ENCODE results near the gene LRP8. TPM values are rescaled to one million over a fixed set of nuclear protein-coding genes. Genes with fewer than 3 reads are reported as not detected.

The LRP8 gene
- polyA plus RNA-seq, 2 of the 4 experiments (the other 2 are of a cell fraction), result 32.6 to 46.1 TPM

DNA sequence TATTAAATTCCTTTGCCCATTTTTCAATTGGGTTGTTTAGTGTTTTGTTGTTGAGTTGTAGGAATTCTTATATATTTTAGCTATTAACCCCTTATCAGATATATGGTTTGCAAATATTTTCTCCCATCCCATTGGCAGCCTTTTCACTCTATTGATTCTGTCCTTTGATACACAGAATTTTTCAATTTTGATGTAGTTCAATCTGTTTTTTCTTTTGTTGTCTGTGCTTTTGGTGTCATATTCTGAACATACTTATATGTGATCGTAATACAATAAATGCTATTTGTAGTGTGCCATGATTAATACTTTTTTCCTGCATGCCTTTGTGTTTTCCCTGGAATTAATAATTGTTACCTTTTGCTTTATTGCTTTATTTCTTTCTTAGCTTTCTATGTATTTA is 7.8 kb upstream of the LRP8 start:
- no peak overlapping the region for H3K4me3 ChIP-seq
- 92% methylated on average over 1 of the region's 1 CpG for WGBS (ENCODE audit: missing lambda C conversion rate)
- ATAC-seq, result no peak
- no peak for TF ChIP-seq KDM1A (IDR thresholded peaks at IDR 0.05; ENCODE audit: low read depth)
- TF ChIP-seq NFE2L2 (conservative IDR thresholded peaks at IDR 0.05; ENCODE audit: low read length), result no peak
- TF ChIP-seq ATOH8 (CRISPR knock-in tag; IDR thresholded peaks at IDR 0.05; ENCODE audit: low read depth), result no peak
- TF ChIP-seq RCOR1 (IDR thresholded peaks at IDR 0.05; ENCODE audit: low read depth, low read length), result no peak
- TF ChIP-seq, protein P1, sequence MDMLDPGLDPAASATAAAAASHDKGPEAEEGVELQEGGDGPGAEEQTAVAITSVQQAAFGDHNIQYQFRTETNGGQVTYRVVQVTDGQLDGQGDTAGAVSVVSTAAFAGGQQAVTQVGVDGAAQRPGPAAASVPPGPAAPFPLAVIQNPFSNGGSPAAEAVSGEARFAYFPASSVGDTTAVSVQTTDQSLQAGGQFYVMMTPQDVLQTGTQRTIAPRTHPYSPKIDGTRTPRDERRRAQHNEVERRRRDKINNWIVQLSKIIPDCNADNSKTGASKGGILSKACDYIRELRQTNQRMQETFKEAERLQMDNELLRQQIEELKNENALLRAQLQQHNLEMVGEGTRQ (IDR thresholded peaks at IDR 0.05), result no peak
- TF ChIP-seq ELK1 (IDR thresholded peaks at IDR 0.05; ENCODE audit: low read depth, low read length), result no peak
- TF ChIP-seq HOXA7 (CRISPR knock-in tag; IDR thresholded peaks at IDR 0.05), result no peak
- no peak for TF ChIP-seq EHF (CRISPR knock-in tag; IDR thresholded peaks at IDR 0.05)
- TF ChIP-seq HOXB5 (CRISPR knock-in tag; IDR thresholded peaks at IDR 0.05), result no peak
- TF ChIP-seq BHLHE40 (IDR thresholded peaks at IDR 0.05; ENCODE audit: low read depth, low read length), result no peak
- no peak for TF ChIP-seq HOXB13 (CRISPR knock-in tag; IDR thresholded peaks at IDR 0.05; ENCODE audit: low read depth)
- TF ChIP-seq REST (IDR thresholded peaks at IDR 0.05), result no peak
- TF ChIP-seq, protein P2, sequence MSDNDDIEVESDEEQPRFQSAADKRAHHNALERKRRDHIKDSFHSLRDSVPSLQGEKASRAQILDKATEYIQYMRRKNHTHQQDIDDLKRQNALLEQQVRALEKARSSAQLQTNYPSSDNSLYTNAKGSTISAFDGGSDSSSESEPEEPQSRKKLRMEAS (IDR thresholded peaks at IDR 0.05), result no peak
- no peak for TF ChIP-seq ESRRA (IDR thresholded peaks at IDR 0.05; ENCODE audit: borderline replicate concordance, low read length)
- no peak for TF ChIP-seq EP300 (IDR thresholded peaks at IDR 0.05)
- TF ChIP-seq ZNF302 (CRISPR knock-in tag; IDR thresholded peaks at IDR 0.05), result no peak
- TF ChIP-seq MAFK (IDR thresholded peaks at IDR 0.05; ENCODE audit: partially characterized antibody), result no peak
- TF ChIP-seq CEBPB (IDR thresholded peaks at IDR 0.05), result no peak
- no peak for TF ChIP-seq SREBF2 (IDR thresholded peaks at IDR 0.05)
- TF ChIP-seq ZFP36 (IDR thresholded peaks at IDR 0.05; ENCODE audit: borderline replicate concordance, partially characterized antibody), result no peak
- no peak overlapping the region for H3K4me2 ChIP-seq
- H3K9me3 ChIP-seq, result no peaks in the 10 kb centered on the region
- DNase-seq (ENCODE audit: low read depth in 1 of 2, low spot score in 1 of 2), result no peak
- CTCF ChIA-PET, result interaction anchor here (0.6 to 0.7 kb wide), 2 partner anchors 33 to 34 kb away, joined by 3 to 4 read pairs; no protein-coding TSS in a partner anchor
- POLR2A ChIA-PET, result interaction anchor here (1.0 kb wide), 1 partner anchor 9 kb away, joined by 3 read pairs; no protein-coding TSS in a partner anchor
- no peak overlapping the region for H3K27ac ChIP-seq
- H3K4me1 ChIP-seq, result no peaks in the 10 kb centered on the region
- no peak for FAIRE-seq

DNA sequence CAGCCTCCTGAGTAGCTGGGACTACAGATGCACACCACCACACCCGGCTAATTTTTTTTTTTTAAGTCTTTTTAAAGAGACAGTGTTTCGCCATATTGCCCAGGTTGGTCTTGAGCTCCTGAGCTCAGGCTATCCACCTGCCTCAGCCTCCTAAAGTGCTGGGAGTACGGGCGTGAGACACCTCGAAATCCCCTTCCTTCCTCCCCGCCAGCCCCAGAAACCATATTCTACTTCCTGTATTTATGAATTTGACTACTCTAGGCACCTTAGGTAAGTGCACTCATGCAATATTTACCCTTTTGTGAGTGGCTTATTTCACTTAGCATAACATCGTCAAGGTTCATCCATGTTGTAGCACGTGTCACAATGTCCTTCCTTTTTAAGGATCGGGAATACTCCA is 6.9 kb upstream of the LRP8 start:
- CTCF ChIA-PET, result interaction anchor here (1.4 kb wide), 1 partner anchor 57 kb away, joined by 3 read pairs; no protein-coding TSS in a partner anchor
- TF ChIP-seq ATOH8 (CRISPR knock-in tag; IDR thresholded peaks at IDR 0.05; ENCODE audit: low read depth) (no peak), RARB (CRISPR knock-in tag; IDR thresholded peaks at IDR 0.05) (no peak), CEBPB (IDR thresholded peaks at IDR 0.05) (no peak), TFCP2L1 (CRISPR knock-in tag; IDR thresholded peaks at IDR 0.05) (no peak), HOXB13 (CRISPR knock-in tag; IDR thresholded peaks at IDR 0.05; ENCODE audit: low read depth) (no peak), NR3C1 (IDR thresholded peaks at IDR 0.05) (no peak), POLR2AphosphoS2 (conservative IDR thresholded peaks at IDR 0.05; ENCODE audit: low read length) (no peak), ESRRA (IDR thresholded peaks at IDR 0.05; ENCODE audit: borderline replicate concordance, low read length) (no peak), SREBF2 (IDR thresholded peaks at IDR 0.05) (no peak), MYC (IDR thresholded peaks at IDR 0.05; ENCODE audit: borderline replicate concordance, low read length) (no peak), RAD21 (conservative IDR thresholded peaks at IDR 0.05 in 1 of 2, IDR thresholded peaks at IDR 0.05 in 1 of 2) (no peak), ZNF302 (CRISPR knock-in tag; IDR thresholded peaks at IDR 0.05) (no peak), RFX5 (IDR thresholded peaks at IDR 0.05) (no peak), EP300 (IDR thresholded peaks at IDR 0.05) (no peak), JUNB (IDR thresholded peaks at IDR 0.05) (no peak), SMC3 (IDR thresholded peaks at IDR 0.05) (no peak), CBX2 (IDR thresholded peaks at IDR 0.05; ENCODE audit: borderline replicate concordance, low read depth) (no peak), BHLHE40 (IDR thresholded peaks at IDR 0.05; ENCODE audit: low read depth, low read length) (no peak)

More for the DNA sequence above, 6.9 kb upstream of the LRP8 start:
- no peak overlapping the region for H3K4me3 ChIP-seq
- no peaks in the 10 kb centered on the region for H3K4me1 ChIP-seq
- DNase-seq (ENCODE audit: low read depth in 1 of 2, low spot score in 1 of 2) (no peak), ATAC-seq (no peak), FAIRE-seq (no peak)
- H3K4me2 ChIP-seq, result no peak overlapping the region
- H3K27ac ChIP-seq, result no peak overlapping the region
- WGBS (ENCODE audit: missing lambda C conversion rate), result 84% methylated on average over 9 of the region's 9 CpGs
- no peaks in the 10 kb centered on the region for H3K9me3 ChIP-seq
- POLR2A ChIA-PET, result interaction anchor here (1.0 kb wide), 1 partner anchor 8 kb away, joined by 3 read pairs; no protein-coding TSS in a partner anchor
